NCI-H2107 (cell line): ENCODE results near the gene CRB2.

Experiments used
- DNase-seq: peaks from one replicate; lab custom pipeline; 2025; lab: John Stamatoyannopoulos, UW

Gene CRB2

DNA sequence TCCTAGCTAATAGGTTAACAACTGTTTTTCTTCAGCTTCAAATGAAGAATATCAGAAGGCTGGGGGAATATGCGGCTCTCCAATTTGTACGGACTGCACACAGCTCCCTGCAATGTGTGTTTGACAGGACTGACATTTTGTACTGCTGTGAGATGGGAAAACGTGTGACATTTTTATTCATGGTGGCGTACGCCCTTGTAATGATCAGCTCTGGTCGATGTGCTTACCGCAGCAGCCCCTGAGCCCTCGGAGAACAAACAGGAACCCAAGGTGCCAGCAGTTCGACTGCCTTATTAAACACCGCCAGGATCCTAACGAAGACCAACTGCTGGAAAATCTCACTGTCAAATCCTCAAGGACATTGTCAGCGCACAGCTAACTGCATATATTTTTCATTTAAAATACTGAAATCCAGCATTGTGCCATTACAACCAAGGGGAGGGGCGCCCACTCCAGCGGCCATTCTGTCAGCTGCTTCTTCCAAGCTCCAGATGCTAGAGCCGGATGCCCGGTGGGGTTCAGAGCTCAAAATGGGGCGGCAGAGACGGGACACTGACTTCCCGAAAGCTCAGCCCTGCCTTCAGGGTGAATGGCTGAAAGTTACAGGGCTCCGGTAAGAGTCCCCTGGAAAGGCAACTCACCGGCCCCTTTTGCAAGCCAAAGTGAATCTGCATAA, 66.8 kb downstream of the CRB2 start:
- DNase-seq: no peak

DNA sequence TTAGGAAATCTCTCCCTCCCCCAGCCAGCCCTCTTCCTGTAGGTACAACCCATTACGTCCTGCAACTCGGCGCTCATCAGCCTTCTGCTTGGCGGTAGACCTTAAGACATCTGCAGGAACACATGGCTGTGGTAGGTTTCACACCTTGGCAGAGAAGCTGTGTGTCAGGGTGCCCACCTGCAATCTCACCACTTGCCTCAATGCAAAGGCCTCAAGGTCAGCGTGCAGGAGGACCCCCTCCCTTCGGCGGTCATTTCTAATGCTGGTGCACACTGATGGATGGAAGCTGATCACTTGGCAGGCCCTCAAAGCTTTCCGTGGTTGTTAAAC, 67.3 kb downstream of the CRB2 start:
- no peak for DNase-seq

- DNase-seq: no peak
Measured at GRCh38 chr9:123424131-123424530, 68.1 kb downstream of the CRB2 start.

DNA sequence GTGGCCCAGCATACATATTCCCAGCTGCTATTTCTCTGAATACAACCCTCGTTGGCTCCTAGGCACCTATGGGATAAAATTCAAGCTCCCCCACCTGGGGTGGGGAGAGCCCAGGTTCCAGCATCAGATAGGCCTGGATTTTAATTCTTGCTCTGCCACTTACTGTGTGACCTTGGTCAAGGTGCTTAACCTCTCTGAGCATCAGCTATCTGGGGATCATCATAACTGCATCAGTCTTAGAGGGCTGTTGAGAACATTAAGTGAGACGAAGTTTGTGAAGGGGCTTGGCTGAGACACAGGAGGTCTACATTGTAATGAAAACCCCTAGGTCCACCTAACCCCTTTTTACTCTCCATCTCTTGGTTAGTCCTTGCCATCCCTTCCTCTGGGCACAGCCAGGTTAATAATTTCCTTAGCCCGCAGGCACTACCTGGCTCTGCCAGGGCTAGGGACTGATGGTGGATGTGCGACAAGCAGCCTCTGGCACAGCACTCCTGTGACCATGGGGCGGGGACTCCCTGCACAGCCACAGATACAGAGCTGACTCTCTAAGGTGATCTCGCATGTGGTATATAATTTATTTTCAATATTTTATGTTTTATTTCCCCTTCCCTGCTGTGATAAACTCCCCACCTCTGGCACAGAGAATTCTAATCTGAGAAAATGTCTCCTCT, 68.7 kb downstream of the CRB2 start:
- no peak for DNase-seq

GRCh38 chr9:123425261-123425821, 69.3 kb downstream of the CRB2 start:
- no peak for DNase-seq

DNA sequence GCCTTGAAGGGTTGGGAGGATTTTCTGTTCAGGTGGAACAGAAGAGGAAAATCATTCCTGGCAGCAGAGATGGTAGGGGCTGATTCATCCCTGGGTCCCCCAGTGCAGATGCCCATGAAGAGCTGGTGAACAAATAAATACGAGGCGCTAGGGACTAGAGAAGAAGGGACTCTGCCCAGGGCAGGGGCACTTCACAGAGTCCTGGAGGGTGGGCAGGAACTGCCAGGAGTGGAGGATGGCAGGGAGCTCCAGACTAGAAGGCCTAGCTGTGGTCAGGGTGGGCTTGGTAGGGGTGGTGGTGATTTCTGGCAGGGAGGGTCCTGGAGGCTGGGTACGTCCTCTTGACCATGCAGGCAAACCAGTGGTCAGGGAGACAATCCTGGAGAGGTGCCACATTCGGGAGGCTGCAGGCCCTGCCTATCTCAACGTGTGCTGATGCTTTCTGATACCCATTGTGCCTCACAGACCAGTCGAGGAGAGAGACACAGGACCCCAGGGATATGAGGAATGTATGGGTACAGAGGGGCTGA, 69.9 kb downstream of the CRB2 start:
- no peak for DNase-seq

GRCh38 chr9:123426406-123426805, 70.4 kb downstream of the CRB2 start:
- no peak for DNase-seq
